Measurements from ENCODE around the gene PIP5K1C.
A peak's percentile ranks its signal among the peaks of the same experiment; 100 is the strongest.

PIP5K1C gene

DNA sequence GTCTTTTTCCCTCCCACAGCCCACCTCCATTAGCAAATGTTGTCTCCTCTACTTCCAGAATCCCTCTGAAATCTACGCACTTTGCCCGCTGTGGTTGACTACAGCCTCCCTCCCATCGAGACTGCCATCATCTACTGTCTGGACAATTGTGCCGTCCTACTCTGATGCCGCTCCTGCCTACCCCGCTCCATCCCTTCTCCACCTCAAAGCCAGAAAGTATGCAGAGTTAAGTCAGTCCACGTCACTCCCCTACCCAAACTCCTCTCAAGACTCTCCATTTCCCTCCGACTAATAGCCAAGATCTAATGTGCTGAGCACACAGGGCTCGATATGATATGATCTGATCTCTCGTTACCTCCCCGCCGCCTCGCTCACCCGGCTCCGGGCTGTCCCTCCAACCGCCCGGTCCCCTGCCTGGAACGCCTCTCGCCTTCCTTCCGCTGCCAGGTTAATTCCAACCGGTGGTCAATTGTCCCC, 74.2 kb downstream of the PIP5K1C start:
- DNase-seq (ENCODE audit: low spot score), result no peak

- no peak for DNase-seq (ENCODE audit: low spot score)
Measured at GRCh38 chr19:3623716-3624115, 76.6 kb downstream of the PIP5K1C start.

GRCh38 chr19:3622224-3622623, 78.0 kb downstream of the PIP5K1C start:
- no peak for DNase-seq (ENCODE audit: low spot score)

DNA sequence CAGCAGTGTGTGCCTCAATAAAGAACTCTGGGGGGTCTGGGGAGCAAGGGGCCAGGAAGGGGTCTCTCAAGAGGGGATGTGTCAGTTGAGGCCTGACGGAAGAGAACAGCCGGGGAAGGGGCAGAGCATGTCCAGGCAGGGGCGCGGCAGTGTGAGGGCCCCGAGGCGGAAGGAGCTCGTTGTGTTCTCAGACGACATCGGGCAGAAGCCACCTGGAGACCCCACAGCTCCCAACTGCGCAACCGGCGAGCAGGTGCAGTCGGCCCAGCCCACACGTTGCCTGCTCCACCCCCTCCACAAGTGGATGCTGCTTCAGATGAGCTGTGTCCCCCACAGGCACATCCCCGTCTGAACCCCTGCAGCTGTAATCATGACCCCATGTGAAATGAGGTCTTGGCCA, 78.6 kb downstream of the PIP5K1C start:
- DNase-seq (ENCODE audit: low spot score), result no peak

DNA sequence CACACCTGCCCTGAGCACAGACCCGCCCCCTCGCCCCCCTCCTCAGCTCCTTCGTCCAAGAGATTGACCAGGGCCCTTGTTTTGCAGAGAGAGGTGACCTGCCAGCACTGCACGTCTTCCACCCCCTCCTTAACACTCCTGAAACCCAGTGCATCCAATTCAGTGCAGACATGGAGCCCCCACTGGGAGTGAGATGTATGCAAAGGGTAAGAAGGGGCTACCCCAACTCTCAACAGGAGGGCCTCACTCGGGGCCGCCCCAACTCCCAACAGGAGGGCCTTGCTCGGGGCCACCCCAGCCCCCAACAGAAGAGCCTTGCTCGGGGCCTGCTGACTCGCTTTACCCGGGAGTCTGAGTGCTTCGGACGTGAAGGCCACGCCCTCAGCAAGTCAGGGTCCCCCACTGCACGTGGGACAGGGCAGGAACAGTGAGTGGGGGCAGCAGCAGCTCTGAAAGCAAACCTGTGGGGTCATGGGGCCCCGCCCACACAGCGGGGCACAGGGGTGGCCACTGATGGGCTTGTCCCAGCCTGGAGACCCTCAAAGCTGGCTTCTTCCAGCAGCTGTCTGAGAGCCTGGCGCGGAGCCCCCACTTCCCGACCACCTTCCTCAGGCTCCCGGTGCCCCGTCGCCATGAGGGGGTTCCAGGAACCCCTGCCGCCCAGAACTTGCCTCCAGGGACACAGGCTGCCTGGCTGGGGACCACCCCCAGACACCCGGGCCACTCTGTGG, 79.3 kb downstream of the PIP5K1C start:
- no peak for DNase-seq (ENCODE audit: low spot score)

DNA sequence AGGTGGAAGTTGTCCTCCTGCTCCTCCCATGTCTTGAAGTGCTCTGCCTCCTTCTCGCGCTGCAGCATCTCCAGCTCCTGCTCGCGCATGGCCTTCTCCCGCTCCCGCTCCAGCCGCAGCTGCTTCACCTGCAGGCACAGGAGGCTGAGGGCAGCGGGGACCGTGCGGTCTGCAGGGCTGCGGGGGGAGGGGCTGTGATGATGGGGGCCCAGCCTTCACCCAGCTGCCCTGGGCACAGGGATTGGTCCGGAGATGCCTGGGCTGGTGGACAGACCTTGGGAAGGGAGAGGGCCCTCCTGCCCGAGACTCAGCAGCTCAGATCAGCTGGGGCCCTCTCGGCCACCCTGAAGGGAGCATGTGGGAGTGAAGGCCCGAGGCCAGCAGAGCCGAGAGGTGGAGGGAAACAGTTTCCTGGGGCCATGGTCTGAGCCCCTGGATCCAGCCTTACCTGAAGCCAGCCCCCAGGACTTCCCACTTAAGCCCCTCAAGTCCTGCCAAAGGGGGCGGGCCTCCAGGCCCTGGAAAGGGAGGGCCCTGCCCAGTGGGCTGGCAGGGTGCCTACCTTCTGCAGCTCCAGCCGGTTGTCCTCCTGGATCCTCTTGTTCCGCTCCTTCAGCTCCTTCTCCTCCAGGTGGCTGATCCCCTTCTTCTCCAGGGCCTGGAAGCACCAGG, 80.0 kb downstream of the PIP5K1C start:
- no peak for DNase-seq (ENCODE audit: low spot score)

- DNase-seq (ENCODE audit: low spot score), result no peak
Measured at GRCh38 chr19:3619631-3620012, 80.6 kb downstream of the PIP5K1C start.

GRCh38 chr19:3618811-3619630, 81.2 kb downstream of the PIP5K1C start:
- DNase-seq (ENCODE audit: low spot score), result no peak

DNA sequence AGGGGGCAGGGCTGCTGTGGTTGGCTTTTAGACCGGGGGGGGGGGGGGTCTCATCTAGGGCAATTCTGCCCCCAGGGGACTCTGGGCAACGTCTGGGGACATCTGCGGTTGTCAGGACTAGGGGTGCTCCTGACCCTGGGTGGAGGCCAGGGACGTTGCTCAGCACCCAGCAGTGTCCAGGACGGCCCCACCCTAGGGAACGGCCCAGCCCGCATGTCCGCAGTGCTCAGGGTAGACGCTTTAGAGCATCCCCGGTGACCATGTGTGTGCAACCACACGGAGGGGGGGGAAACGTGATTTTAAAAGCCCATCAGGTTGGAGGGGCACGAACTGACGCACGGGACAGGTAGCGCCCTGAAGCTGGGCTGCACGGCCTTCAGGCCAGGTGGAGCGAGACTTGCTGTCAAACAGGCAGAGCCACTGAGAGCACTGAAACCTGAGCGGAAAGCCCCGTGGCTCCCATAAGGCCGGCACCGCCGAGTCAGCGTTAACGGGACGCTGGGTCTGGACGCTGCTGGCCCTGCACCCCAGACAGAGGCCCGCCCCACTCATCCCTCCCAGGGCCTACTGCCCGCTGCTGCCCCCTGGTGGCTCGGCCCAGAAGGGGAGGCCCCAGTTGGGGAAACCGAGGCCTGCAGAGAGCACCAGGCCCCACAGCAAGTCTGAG, 82.0 kb downstream of the PIP5K1C start:
- peak; percentile 18 for DNase-seq (ENCODE audit: low spot score)

GRCh38 chr19:3617463-3617862, 82.8 kb downstream of the PIP5K1C start:
- no peak for DNase-seq (ENCODE audit: low spot score)

- no peak for DNase-seq (ENCODE audit: low spot score)
Measured at GRCh38 chr19:3615524-3616135, 84.6 kb downstream of the PIP5K1C start.

GRCh38 chr19:3614858-3615505, 85.3 kb downstream of the PIP5K1C start:
- no peak for DNase-seq (ENCODE audit: low spot score)

- DNase-seq (ENCODE audit: low spot score), result no peak
Measured at GRCh38 chr19:3613818-3614661, 86.2 kb downstream of the PIP5K1C start.

DNA sequence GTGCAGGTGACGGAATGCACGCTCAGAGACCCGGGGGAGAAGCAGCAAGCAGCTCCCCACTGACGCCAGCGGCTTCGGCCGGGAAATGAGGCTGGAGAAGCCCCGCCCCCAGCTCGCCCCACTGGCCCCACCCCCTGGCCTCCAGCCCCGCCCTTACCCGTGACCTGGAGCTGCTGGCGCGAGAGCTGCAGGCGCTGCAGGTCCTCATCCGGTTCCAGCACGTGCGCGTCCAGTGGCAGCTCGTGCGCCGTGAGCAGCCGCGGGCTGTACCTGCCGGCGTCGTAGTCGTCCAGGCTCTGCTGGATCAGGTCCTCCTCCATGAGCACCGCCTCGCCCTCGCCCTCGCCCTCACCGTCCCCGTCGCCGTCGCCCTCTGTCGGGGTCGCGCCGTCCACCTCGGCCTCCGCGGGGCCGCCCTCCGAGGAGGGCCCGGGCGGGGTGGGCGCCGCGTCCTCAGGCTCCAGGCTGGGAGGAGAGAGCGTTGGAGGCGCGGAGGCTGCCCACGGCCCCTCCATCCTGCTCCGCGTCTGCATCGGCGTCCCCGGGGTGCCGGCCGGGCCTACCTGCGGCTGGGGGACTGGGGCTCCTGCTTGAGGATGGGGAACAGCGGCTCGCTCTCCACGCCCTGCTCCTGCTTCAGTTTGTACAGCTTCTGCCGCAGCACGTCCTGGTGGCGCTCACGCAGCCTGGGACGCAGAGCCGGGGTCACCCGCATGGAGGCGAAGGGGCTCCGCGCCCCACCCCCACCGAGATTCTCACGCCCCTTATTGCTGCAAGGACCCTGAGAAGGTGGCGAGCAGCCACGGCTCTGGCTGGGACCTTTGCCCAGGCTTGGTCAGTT, 87.1 kb downstream of the PIP5K1C start:
- DNase-seq (ENCODE audit: low spot score), result no peak

GRCh38 chr19:3612330-3612729, 87.9 kb downstream of the PIP5K1C start:
- DNase-seq (ENCODE audit: low spot score), result no peak

- no peak for DNase-seq (ENCODE audit: low spot score)
Measured at GRCh38 chr19:3611841-3612240, 88.4 kb downstream of the PIP5K1C start.

DNA sequence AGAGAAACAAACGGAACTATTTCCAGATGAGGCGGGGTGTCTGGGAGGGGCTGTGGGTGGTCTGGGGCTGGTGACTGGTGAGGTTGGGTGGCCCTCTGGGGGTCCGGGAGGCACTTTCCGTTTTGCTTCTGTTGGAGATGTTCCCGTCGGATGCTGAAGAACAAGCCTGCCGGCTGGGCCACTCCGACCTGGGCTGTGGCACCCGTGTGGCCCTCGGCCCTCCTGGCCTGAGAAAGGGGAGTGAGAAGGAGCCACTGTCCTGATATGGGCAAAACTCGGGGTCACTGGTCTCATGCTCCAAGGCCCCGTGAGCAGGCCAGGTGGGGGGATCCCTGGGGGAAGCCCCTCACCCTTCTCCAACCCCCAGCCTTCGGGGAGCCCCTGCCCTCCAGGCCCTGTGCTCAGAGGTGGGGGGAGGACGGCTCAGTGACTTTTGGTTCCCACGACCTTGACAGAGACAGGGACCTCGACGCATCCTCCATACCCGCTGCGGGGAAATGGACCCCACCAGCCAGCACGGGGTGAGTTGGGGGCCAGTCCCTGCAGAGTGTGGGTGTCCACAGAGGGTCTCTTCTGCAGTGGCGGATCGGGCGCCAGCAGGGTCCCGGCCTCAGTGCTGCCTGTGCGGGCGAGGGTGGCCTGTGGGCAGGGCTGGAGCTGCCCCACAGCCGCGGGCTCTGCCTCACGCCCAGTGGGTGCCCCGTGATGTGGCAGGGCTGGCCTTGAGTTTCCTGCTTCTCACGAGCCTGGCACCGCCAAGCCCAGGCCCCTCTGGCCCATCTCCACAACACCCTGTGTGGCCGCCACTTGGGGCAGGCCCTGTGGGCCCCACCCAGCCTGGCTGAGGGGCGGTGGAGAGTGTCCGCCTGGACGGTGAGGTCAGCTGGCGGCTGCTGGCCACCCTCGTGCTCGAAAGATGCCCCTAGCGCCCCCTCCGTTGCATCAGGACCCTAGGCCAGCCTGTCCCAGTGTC, 89.2 kb downstream of the PIP5K1C start:
- no peak for DNase-seq (ENCODE audit: low spot score)
